AG09319 (cell line): ENCODE measurements around the gene RBPMS2.

Source experiments
- DNase-seq: peaks from one replicate; pipeline ENCODE4 v3.0.0-alpha.2; 2010; ENCODE audit warnings: low read depth; ENCODE audit errors: extremely low read depth
- TF ChIP-seq, protein P1 (sequence below): IDR thresholded peaks from 2 replicates; pipeline ENCODE4 v1.5.1; 2011; ENCODE audit warnings: low read depth, mild to moderate bottlenecking, inconsistent platforms, low read length, moderate library complexity

The RBPMS2 gene

DNA sequence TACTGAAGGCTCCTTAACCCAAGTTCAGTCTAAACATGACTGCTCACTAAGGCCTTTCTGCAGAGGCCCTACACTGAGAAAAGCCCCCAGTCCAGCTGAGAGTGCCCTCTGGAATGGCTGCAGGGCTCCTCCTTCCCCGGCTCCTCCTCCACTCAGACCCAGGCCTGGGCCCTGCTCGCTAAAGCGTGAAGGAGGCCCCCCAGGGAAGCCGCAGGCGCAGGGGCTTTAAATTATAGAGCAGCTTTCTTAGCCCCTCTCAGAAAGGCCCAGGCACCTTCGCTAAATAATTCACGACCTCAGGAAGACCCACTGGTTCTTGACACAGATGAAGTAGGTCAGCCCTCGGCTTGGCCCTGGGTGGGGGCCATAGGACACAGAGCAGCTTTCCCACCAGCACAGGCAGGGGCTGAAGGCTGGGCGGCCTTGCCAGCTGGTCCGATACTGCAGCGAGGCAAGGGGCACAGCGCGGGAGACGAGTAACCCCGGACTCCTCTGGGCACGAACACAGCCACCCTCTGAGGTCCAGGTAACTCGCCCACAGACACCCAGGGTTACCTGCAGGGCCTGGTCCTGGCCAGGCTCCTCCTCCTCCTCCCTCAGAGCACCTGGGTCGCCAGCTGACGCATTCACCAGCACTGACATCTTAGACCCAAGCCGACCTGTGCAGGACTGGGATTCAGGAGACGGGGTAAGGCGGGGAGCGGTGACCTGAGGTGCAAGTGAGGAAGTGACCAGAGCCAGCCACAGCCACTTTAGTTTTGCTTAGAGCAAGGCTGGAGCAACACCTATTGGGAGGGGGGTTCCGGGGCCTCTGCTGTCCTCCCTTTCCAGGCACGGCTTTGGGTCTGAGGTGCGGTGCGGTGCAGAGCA lies 36.9 kb downstream of the RBPMS2 start:
- no peak for DNase-seq
- TF ChIP-seq, protein P1, sequence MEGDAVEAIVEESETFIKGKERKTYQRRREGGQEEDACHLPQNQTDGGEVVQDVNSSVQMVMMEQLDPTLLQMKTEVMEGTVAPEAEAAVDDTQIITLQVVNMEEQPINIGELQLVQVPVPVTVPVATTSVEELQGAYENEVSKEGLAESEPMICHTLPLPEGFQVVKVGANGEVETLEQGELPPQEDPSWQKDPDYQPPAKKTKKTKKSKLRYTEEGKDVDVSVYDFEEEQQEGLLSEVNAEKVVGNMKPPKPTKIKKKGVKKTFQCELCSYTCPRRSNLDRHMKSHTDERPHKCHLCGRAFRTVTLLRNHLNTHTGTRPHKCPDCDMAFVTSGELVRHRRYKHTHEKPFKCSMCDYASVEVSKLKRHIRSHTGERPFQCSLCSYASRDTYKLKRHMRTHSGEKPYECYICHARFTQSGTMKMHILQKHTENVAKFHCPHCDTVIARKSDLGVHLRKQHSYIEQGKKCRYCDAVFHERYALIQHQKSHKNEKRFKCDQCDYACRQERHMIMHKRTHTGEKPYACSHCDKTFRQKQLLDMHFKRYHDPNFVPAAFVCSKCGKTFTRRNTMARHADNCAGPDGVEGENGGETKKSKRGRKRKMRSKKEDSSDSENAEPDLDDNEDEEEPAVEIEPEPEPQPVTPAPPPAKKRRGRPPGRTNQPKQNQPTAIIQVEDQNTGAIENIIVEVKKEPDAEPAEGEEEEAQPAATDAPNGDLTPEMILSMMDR, result no peak

DNA sequence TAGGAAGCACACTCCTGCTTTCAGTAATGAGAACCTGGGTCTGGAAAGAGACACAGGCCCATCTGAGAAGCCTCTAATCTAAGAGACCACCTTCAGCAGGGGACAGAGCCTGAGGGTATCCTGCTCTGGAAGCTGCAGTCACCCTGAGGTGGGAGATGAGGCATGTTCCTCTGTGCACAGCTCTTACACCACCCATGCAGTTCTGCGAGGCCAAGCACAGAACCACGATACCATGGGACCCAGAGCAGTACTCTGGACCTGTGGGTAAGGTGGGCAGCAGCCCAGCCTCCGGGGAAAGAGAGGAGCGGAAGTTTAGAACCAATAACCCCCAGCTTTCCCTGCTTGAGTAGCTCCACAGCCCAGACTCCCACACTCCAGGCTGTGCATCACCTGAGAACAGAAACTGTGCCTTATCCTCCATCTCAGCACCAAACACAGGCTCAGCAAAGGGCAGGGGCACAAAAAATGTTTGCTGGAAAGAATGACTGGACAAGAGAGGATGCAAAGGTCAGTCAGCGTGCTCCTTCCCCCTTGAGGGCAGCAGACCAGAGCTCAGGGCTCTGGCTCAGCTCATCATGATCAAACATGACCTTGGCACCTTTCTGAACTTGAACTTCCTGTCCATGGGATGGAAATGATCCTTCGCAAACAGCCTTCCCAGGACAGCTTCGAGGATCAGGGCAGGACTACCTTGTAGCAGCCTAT lies 43.1 kb downstream of the RBPMS2 start:
- DNase-seq, result no peak

DNA sequence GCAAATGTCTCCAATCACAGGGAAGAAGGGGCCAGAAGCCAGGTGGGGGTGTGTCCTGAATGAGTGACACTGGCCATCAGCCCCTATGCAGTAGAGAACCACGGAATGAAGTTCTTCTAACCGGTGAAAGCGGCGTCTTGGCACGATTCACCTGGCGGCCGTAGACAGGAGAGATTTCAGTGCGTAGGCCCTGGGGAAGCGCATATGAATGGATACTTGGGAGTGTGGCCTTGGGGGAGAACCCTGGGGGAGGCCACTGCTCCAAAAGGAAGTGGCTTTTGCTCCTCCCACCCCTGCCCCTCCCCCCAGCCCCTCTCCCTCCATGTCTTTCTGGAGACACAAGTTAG lies 43.6 kb downstream of the RBPMS2 start:
- TF ChIP-seq, protein P1, result no peak
- DNase-seq, result no peak

More for the DNA sequence above, 43.1 kb downstream of the RBPMS2 start:
- TF ChIP-seq, protein P1, result no peak

DNA sequence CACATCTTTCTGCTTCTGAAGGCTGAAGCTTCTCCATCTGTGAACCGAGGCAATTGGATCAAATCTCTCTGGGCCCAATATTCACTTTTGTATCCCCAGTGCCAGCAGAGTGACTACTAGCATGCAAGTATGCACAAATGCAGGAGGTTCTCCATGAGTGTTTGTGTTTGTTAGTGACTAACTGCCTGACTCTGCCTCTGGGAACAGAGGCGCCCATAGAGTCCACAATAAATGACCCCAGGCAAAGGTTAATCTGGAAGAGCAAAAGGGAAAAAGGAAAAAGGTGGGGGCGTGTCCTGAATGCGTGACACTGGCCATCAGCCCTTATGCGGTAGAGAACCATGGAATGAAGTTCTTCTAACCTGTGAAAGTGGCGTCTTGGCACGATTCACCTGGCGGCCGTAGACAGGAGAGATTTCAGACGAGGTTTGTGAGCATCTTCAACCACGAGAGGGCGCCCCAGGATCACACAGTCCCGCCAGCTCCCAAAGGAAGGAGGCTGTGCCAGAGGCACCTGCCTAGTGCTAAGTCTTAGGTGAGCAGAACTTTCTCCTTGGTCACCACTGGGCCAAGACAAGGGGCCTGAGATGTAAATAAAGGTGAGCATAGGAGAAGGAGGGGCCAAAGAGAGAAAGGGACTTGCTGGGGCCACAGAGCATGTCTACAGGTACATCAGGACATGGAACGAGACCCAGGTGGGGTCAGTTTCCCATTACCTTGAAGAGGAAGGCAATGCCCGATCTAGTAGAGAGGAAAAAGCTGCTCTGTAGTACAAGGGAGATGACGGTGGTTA lies 44.2 kb downstream of the RBPMS2 start:
- TF ChIP-seq, protein P1, result peak; percentile 77
- DNase-seq, result peak; percentile 29

DNA sequence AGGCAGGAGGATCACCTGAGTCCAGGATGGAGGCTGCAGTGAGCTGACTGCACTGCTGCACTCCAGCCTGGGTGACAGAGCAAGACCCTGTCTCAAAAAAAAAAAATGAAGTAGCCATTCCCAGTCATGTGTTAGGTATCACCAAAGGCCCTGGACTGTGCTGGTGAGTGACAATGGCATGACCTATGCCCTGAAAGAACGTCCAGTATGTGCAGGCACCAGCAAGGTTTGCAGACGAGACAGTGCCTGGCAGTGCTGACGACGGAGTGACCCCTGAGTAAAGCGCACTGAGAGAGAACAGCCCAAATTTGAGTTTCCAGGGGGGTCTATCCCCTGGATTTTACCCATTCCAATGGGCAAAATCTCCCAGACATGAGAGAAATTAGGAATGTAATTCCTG lies 45.2 kb downstream of the RBPMS2 start:
- no peak for DNase-seq
- TF ChIP-seq, protein P1, result no peak

DNA sequence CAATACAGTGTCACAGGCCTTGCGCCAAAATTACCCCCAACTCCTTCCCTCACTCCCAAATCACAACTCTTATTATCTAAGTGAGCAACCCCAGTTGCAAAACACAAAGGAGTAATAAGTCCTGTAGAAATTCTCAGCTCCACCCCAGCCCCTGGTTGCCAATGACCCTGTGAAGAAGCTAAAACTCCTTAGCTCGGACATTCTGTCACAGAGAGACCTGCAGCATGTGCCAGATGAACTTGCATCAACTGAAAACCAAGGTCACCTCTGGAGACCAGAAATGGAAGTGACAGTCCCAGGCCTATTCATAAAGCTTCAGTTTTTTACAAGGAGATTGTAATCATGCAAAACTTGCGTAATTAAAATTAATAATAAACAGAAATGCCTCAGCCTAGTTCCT lies 55.2 kb downstream of the RBPMS2 start:
- no peak for DNase-seq
- TF ChIP-seq, protein P1, result no peak
